ENCODE data around the gene NKD1.

DNA sequence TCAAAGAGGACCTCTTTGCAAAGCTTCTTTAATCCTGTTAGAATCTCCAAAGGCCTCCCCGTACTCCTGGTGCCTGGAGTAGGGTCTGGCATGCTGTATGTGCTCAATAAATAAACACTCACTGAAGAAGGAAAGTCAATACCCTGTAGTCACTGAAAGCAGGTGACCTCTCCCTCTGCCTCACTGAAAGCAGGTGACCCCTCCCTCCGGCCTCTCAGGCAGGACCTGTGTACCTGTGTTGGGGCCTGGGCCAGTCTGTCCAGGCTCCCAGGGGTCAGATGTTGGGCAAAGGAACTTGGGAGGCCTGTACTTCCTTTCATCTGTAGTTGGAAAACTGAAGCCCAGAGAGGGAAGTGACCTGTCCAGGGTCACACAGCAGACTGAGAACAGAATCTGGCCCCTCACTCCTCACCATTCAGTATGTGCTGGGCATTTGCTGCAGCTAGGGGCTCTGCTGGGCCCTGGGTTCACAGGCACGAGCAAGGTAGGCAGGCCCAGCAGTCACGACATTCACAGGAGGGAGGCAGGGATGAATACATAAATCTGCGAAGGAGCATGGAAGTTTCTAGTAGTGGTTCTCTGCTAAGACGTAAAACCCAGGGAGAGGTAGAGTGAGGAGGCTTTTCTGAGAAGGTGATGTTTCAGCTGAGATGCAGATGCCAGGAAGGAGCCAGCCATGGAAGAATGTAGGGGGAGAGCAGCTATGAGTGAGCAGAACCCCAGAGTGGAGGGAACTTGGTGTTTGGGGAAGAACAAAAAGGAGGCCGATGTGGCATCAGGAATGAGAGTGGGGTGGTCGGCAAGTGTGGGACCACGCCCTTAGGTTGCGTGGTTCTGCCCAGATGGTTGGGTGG lies 64.0 kb downstream of the NKD1 start:
- TF ChIP-seq, protein P1, sequence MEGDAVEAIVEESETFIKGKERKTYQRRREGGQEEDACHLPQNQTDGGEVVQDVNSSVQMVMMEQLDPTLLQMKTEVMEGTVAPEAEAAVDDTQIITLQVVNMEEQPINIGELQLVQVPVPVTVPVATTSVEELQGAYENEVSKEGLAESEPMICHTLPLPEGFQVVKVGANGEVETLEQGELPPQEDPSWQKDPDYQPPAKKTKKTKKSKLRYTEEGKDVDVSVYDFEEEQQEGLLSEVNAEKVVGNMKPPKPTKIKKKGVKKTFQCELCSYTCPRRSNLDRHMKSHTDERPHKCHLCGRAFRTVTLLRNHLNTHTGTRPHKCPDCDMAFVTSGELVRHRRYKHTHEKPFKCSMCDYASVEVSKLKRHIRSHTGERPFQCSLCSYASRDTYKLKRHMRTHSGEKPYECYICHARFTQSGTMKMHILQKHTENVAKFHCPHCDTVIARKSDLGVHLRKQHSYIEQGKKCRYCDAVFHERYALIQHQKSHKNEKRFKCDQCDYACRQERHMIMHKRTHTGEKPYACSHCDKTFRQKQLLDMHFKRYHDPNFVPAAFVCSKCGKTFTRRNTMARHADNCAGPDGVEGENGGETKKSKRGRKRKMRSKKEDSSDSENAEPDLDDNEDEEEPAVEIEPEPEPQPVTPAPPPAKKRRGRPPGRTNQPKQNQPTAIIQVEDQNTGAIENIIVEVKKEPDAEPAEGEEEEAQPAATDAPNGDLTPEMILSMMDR (IDR thresholded peaks at IDR 0.05), result no peak
- TF ChIP-seq EP300 (IDR thresholded peaks at IDR 0.05) (no peak), POLR2AphosphoS5 (IDR thresholded peaks at IDR 0.05) (no peak)

All from stomach (tissue), 4 donors.